CD4-positive, alpha-beta T cell (primary cell): ENCODE measurements around the gene NPR3. TPM values are rescaled to one million over a fixed set of nuclear protein-coding genes. Genes with fewer than 3 reads are reported as not detected.

Experiments used
- ATAC-seq: fragments of 200-7000 bp; cut with Tn5 transposase; one replicate; pipeline ENCODE4 v1.10.0; 2022; ENCODE audit warnings: mild to moderate bottlenecking; ENCODE audit not compliant: poor library complexity
- CTCF ChIA-PET: fragments of 350-600 bp; sonication (Branson Sonifier 250); formaldehyde crosslinking; loops from one replicate; lab custom pipeline; 2021; ENCODE audit warnings: antibody characterized with exemption, inconsistent platforms; lab: Charles Lee
- POLR2A ChIA-PET: fragments of 350-600 bp; sonication (Branson Sonifier 250); formaldehyde crosslinking; loops from one replicate; lab custom pipeline; 2021; ENCODE audit warnings: antibody characterized with exemption, inconsistent platforms; lab: Charles Lee
- DNase-seq, 14 experiments: peaks; one replicate each; pipeline ENCODE4 v3.0.0-alpha.2; 2013 to 2020; ENCODE audit warnings: mixed read lengths in 2 of 14
- H3K27ac ChIP-seq, 2 donors: one replicate each; pipeline versions ENCODE4 v1.5.1 to v1.7.0; 2013; ENCODE audit warnings: low read length in 2 of 2, low read depth in 1 of 2, mild to moderate bottlenecking in 1 of 2
- H3K27me3 ChIP-seq, 2 experiments: 1 replicate in 1 of 2; 2 replicates in 1 of 2; pipeline versions ENCODE4 v1.6.1 to v1.7.0; 2013; ENCODE audit warnings: low read length in 2 of 2, control low read depth in 1 of 2, mild to moderate bottlenecking in 1 of 2, moderate library complexity in 1 of 2; ENCODE audit not compliant: insufficient read depth in 2 of 2, control insufficient read depth in 1 of 2
- H3K36me3 ChIP-seq: one replicate; pipeline ENCODE4 v1.6.1; 2013; ENCODE audit warnings: low read length, control low read depth; ENCODE audit not compliant: insufficient read depth
- H3K4me1 ChIP-seq: one replicate; pipeline ENCODE4 v1.6.1; 2013; ENCODE audit warnings: low read length, control low read depth; ENCODE audit not compliant: insufficient read depth
- H3K4me3 ChIP-seq: one replicate; pipeline ENCODE4 v1.5.1; 2013; ENCODE audit warnings: mild to moderate bottlenecking, low read length, moderate library complexity
- H3K9me3 ChIP-seq, 2 experiments: 1 replicate in 1 of 2; 2 replicates in 1 of 2; pipeline versions ENCODE4 v1.6.1 to v1.7.0; 2013; ENCODE audit warnings: low read length in 2 of 2, mild to moderate bottlenecking in 2 of 2, control low read depth in 1 of 2, moderate library complexity in 1 of 2; ENCODE audit not compliant: control insufficient read depth in 1 of 2, insufficient read depth in 1 of 2
- H3K27ac Mint-ChIP-seq: one replicate; pipeline ENCODE4 v1.8.0; 2020; ENCODE audit warnings: mixed read lengths
- H3K27me3 Mint-ChIP-seq: one replicate; pipeline ENCODE4 v1.8.0; 2021; ENCODE audit warnings: mixed read lengths
- H3K36me3 Mint-ChIP-seq: one replicate; pipeline ENCODE4 v1.8.0; 2021; ENCODE audit warnings: low read depth, mixed read lengths
- H3K4me1 Mint-ChIP-seq: one replicate; pipeline ENCODE4 v1.8.0; 2021; ENCODE audit warnings: low read depth, mixed read lengths
- H3K4me3 Mint-ChIP-seq: one replicate; pipeline ENCODE4 v1.8.0; 2020; ENCODE audit warnings: mild to moderate bottlenecking, mixed read lengths
- H3K9me3 Mint-ChIP-seq: one replicate; pipeline ENCODE4 v1.8.0; 2020; ENCODE audit warnings: mixed read lengths
- intact Hi-C, 2 experiments: fragments of 100-400 bp; cut with DNase I in 1 of 2; cut with micrococcal nuclease in 1 of 2; formaldehyde crosslinking; loops; one replicate each; pipeline versions ENCODE4 v1.15.1 to v1.9.0; 2023 to 2025; cut with DNase I, micrococcal nuclease
- total RNA-seq, 174 experiments: library from RNA in 2 of 174; stranded (reverse) in 2 of 174; gene quantifications; one replicate each; pipeline ENCODE4 v1.2.3 and lab custom pipeline; 2021 to 2026
- TF ChIP-seq, protein P1 (sequence below): fragments of 200-600 bp; IDR thresholded peaks from one replicate; pipeline ENCODE4 v1.8.0; 2022; ENCODE audit warnings: antibody characterized with exemption, mild to moderate bottlenecking

The NPR3 gene
- total RNA-seq, 2 experiments from 2014 or later: not detected

DNA sequence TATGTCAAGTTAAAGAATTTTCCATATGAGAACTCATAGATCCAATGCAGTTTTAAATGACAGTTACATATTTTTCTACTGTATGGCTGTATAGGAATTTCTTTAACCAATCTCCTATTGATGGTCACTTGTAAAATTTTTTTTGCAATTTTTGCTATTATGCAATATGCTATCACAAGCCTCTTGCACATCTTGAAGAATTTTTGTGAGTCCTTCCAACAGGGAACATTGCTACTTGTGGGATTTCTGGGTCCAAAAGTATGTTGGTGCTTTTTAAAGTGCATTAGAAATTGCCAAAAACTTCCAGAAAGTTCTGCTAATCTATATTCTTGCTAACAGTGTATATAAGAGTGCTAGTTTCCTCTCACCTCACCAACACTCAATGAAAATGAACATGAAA, 65.1 kb downstream of the NPR3 start:
- Histone ChIP-seq H3K27me3 (no peaks in the 10 kb centered on the region), H3K4me3 (no peak overlapping the region), H3K9me3 (no peaks in the 10 kb centered on the region), H3K27ac (no peak overlapping the region), H3K4me1 (no peaks in the 10 kb centered on the region), H3K36me3 (no peaks in the 10 kb centered on the region)
- intact Hi-C loops: no loop called here
- ChIA-PET CTCF (no interaction called here), POLR2A (no interaction called here)
- Mint-ChIP-seq H3K4me3 (no peak overlapping the region), H3K4me1 (no peaks in the 10 kb centered on the region), H3K36me3 (no peaks in the 10 kb centered on the region), H3K27me3 (no peaks in the 10 kb centered on the region), H3K9me3 (no peaks in the 10 kb centered on the region), H3K27ac (no peak overlapping the region)
- ATAC-seq: no peak
- DNase-seq: no peak
- TF ChIP-seq, protein P1, sequence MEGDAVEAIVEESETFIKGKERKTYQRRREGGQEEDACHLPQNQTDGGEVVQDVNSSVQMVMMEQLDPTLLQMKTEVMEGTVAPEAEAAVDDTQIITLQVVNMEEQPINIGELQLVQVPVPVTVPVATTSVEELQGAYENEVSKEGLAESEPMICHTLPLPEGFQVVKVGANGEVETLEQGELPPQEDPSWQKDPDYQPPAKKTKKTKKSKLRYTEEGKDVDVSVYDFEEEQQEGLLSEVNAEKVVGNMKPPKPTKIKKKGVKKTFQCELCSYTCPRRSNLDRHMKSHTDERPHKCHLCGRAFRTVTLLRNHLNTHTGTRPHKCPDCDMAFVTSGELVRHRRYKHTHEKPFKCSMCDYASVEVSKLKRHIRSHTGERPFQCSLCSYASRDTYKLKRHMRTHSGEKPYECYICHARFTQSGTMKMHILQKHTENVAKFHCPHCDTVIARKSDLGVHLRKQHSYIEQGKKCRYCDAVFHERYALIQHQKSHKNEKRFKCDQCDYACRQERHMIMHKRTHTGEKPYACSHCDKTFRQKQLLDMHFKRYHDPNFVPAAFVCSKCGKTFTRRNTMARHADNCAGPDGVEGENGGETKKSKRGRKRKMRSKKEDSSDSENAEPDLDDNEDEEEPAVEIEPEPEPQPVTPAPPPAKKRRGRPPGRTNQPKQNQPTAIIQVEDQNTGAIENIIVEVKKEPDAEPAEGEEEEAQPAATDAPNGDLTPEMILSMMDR: no peak

DNA sequence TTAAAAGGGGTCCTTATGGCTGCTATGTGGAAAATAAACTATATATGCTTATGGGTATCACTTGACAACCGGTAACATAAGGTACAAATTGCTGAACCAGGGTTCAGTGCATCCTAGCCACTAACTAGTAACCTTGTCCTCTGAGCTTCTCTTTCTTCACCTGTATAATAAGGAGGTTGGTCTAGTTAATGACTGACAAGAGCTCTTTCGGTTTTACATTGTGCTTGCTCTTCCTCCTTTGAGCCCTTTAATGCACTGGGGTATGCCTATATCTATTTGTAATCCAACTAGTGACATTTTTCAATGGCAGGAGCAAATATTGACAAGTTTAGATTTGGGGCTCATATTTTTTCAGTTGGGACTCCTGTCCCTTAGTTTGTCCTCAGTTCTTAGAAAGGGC, 66.1 kb downstream of the NPR3 start:
- no peaks in the 10 kb centered on the region for H3K9me3 ChIP-seq
- no peak overlapping the region for H3K27ac ChIP-seq
- ChIA-PET POLR2A (no interaction called here), CTCF (no interaction called here)
- H3K9me3 Mint-ChIP-seq: no peaks in the 10 kb centered on the region
- intact Hi-C loops: no loop called here
- H3K4me1 ChIP-seq: no peaks in the 10 kb centered on the region
- H3K36me3 ChIP-seq: no peaks in the 10 kb centered on the region
- H3K4me1 Mint-ChIP-seq: no peaks in the 10 kb centered on the region
- no peaks in the 10 kb centered on the region for H3K27me3 ChIP-seq
- H3K4me3 Mint-ChIP-seq: no peak overlapping the region
- no peak overlapping the region for H3K27ac Mint-ChIP-seq
- H3K4me3 ChIP-seq: no peak overlapping the region
- H3K27me3 Mint-ChIP-seq: no peaks in the 10 kb centered on the region
- ATAC-seq: no peak
- H3K36me3 Mint-ChIP-seq: no peaks in the 10 kb centered on the region
- TF ChIP-seq, protein P1: no peak
- no peak for DNase-seq

DNA sequence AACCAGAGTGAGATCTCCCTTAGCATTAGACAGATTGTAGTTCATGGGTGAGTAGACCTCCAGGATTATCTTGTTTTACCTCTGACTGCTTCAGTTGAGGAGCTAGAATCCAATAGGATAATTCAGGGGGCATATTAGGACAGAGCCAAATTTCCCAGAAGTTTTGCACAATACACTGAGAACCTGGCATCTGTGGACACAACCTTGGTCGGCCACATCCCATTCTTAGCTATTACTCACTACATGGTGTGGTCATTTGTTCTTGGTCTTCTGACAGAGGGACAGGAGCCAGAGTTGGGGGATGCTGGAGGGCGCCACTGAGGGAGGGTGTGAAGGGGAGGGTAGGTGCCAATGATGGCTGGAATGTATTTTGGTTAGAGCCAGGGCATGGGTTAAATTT, 66.6 kb downstream of the NPR3 start:
- ATAC-seq (no peak), DNase-seq (no peak)
- no peak overlapping the region for H3K4me3 ChIP-seq
- H3K36me3 Mint-ChIP-seq: no peaks in the 10 kb centered on the region
- H3K4me3 Mint-ChIP-seq: no peak overlapping the region
- POLR2A ChIA-PET: no interaction called here
- no peaks in the 10 kb centered on the region for H3K4me1 Mint-ChIP-seq
- CTCF ChIA-PET: no interaction called here
- H3K27me3 ChIP-seq: no peaks in the 10 kb centered on the region
- no peaks in the 10 kb centered on the region for H3K9me3 Mint-ChIP-seq
- TF ChIP-seq, protein P1: no peak
- H3K9me3 ChIP-seq: no peaks in the 10 kb centered on the region
- no peak overlapping the region for H3K27ac ChIP-seq
- no peak overlapping the region for H3K27ac Mint-ChIP-seq
- intact Hi-C loops: no loop called here
- no peaks in the 10 kb centered on the region for H3K4me1 ChIP-seq
- H3K36me3 ChIP-seq: no peaks in the 10 kb centered on the region
- no peaks in the 10 kb centered on the region for H3K27me3 Mint-ChIP-seq
